ENCODE measurements around the gene APPL2.

Gene APPL2

GRCh38 chr12:105273601-105274000, 37.6 kb upstream of the APPL2 start:
- Histone ChIP-seq H4K20me1 (ENCODE audit: insufficient read depth) (no peaks in the 10 kb centered on the region), H2AFZ (ENCODE audit: low read depth) (no peak overlapping the region)
- TF ChIP-seq, protein P1, sequence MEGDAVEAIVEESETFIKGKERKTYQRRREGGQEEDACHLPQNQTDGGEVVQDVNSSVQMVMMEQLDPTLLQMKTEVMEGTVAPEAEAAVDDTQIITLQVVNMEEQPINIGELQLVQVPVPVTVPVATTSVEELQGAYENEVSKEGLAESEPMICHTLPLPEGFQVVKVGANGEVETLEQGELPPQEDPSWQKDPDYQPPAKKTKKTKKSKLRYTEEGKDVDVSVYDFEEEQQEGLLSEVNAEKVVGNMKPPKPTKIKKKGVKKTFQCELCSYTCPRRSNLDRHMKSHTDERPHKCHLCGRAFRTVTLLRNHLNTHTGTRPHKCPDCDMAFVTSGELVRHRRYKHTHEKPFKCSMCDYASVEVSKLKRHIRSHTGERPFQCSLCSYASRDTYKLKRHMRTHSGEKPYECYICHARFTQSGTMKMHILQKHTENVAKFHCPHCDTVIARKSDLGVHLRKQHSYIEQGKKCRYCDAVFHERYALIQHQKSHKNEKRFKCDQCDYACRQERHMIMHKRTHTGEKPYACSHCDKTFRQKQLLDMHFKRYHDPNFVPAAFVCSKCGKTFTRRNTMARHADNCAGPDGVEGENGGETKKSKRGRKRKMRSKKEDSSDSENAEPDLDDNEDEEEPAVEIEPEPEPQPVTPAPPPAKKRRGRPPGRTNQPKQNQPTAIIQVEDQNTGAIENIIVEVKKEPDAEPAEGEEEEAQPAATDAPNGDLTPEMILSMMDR (conservative IDR thresholded peaks at IDR 0.05; ENCODE audit: low read depth, low read length), result no peak

GRCh38 chr12:105272814-105273416, 36.9 kb upstream of the APPL2 start:
- Histone ChIP-seq H3K4me3 (IDR thresholded peaks at IDR 0.05; ENCODE audit: insufficient read depth, low read depth, low read length) (no peak overlapping the region), H3K27me3 (ENCODE audit: insufficient read depth, low read depth) (no peaks in the 10 kb centered on the region), H3K36me3 (ENCODE audit: insufficient read depth) (no peaks in the 10 kb centered on the region), H3K4me1 (ENCODE audit: low read depth, poor library complexity, severe bottlenecking) (peaks cover 26% of the 10 kb centered on the region), H3K27ac (no peak overlapping the region), H3K4me2 (no peak overlapping the region), H3K9ac (no peak overlapping the region), H4K20me1 (ENCODE audit: insufficient read depth) (no peaks in the 10 kb centered on the region), H2AFZ (ENCODE audit: low read depth) (no peak overlapping the region), H3K79me2 (ENCODE audit: insufficient read depth, low read depth) (no peaks in the 10 kb centered on the region)
- TF ChIP-seq, protein P1 (conservative IDR thresholded peaks at IDR 0.05; ENCODE audit: low read depth, low read length), result no peak

More at GRCh38 chr12:105273601-105274000, 37.6 kb upstream of the APPL2 start:
- Histone ChIP-seq H3K79me2 (ENCODE audit: insufficient read depth, low read depth) (no peaks in the 10 kb centered on the region), H3K27ac (no peak overlapping the region), H3K9ac (no peak overlapping the region), H3K27me3 (ENCODE audit: insufficient read depth, low read depth) (no peaks in the 10 kb centered on the region), H3K36me3 (ENCODE audit: insufficient read depth) (no peaks in the 10 kb centered on the region), H3K4me2 (no peak overlapping the region), H3K4me3 (IDR thresholded peaks at IDR 0.05; ENCODE audit: insufficient read depth, low read depth, low read length) (no peak overlapping the region), H3K4me1 (ENCODE audit: low read depth, poor library complexity, severe bottlenecking) (peaks cover 26% of the 10 kb centered on the region)

GRCh38 chr12:105272152-105272551, 36.2 kb upstream of the APPL2 start:
- no peaks in the 10 kb centered on the region for H4K20me1 ChIP-seq (ENCODE audit: insufficient read depth)
- H3K9ac ChIP-seq, result no peak overlapping the region
- H3K36me3 ChIP-seq (ENCODE audit: insufficient read depth), result no peaks in the 10 kb centered on the region
- peaks cover 26% of the 10 kb centered on the region for H3K4me1 ChIP-seq (ENCODE audit: low read depth, poor library complexity, severe bottlenecking)
- no peaks in the 10 kb centered on the region for H3K27me3 ChIP-seq (ENCODE audit: insufficient read depth, low read depth)
- no peaks in the 10 kb centered on the region for H3K79me2 ChIP-seq (ENCODE audit: insufficient read depth, low read depth)
- H2AFZ ChIP-seq (ENCODE audit: low read depth), result no peak overlapping the region
- no peak overlapping the region for H3K27ac ChIP-seq
- H3K4me3 ChIP-seq (IDR thresholded peaks at IDR 0.05; ENCODE audit: insufficient read depth, low read depth, low read length), result no peak overlapping the region
- H3K4me2 ChIP-seq, result no peak overlapping the region
- TF ChIP-seq, protein P1 (conservative IDR thresholded peaks at IDR 0.05; ENCODE audit: low read depth, low read length), result no peak

DNA sequence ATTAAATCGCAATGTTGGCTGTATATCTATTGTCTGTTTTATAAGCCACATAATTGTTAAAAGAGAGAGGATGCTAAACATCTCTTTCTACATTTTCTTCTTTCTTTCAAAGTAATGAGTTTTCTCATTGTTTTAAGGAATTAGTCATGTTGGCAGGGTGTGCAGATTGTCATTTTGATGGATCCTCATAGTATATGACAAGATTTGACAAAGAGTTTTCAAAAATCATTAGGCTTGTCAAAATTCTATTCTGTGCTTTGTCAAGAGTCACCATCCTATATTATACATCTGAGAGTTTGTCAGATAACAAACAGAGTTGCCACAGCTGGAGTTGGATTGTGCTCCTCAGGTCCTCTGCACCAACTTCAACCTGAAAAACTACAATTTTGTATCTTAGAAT, 35.4 kb upstream of the APPL2 start:
- Histone ChIP-seq H3K27me3 (ENCODE audit: insufficient read depth, low read depth) (no peaks in the 10 kb centered on the region), H4K20me1 (ENCODE audit: insufficient read depth) (no peaks in the 10 kb centered on the region), H3K79me2 (ENCODE audit: insufficient read depth, low read depth) (no peaks in the 10 kb centered on the region), H3K4me2 (peak overlapping the region; percentile 51; the same call in 1 of the 2 replicates), H3K36me3 (ENCODE audit: insufficient read depth) (no peaks in the 10 kb centered on the region), H3K4me1 (ENCODE audit: low read depth, poor library complexity, severe bottlenecking) (peaks cover 26% of the 10 kb centered on the region), H2AFZ (ENCODE audit: low read depth) (no peak overlapping the region), H3K27ac (no peak overlapping the region; the same call in 1 of the 2 replicates), H3K4me3 (IDR thresholded peaks at IDR 0.05; ENCODE audit: insufficient read depth, low read depth, low read length) (no peak overlapping the region), H3K9ac (no peak overlapping the region)
- TF ChIP-seq, protein P1 (conservative IDR thresholded peaks at IDR 0.05; ENCODE audit: low read depth, low read length), result no peak
